SK-N-SH treated with all-trans-retinoic acid at 6 μM for 48 hours (cell line): ENCODE measurements around the gene CFAP74.
A peak's percentile ranks its signal among the peaks of the same experiment; 100 is the strongest.

Experiments
- ATAC-seq: fragments of 200-7000 bp; cut with Tn5 transposase; 3 replicates; pipeline ENCODE4 v1.9.1; 2020; ENCODE audit warnings: mild to moderate bottlenecking, moderate library complexity
- ARNTL ChIP-seq: fragments of 450-650 bp; formaldehyde crosslinking; IDR thresholded peaks from 2 replicates; pipeline ENCODE4 v1.5.0; 2020; ENCODE audit warnings: low read depth, mild to moderate bottlenecking, moderate library complexity, borderline replicate concordance
- BACH2 ChIP-seq: fragments of 250-450 bp; sonication (Bioruptor Pico); IDR thresholded peaks from 2 replicates; pipeline ENCODE4 v1.9.0; 2021; ENCODE audit warnings: mild to moderate bottlenecking, borderline replicate concordance
- CREB5 ChIP-seq: fragments of 250-450 bp; sonication (Bioruptor Pico); IDR thresholded peaks from 2 replicates; pipeline ENCODE4 v1.5.1; 2020; ENCODE audit warnings: low read depth, mild to moderate bottlenecking, moderate library complexity
- CSDC2 ChIP-seq: fragments of 250-450 bp; sonication (Bioruptor Pico); IDR thresholded peaks from 2 replicates; pipeline ENCODE4 v1.5.0; 2020; ENCODE audit warnings: mild to moderate bottlenecking, moderate library complexity
- ESRRG ChIP-seq: fragments of 250-450 bp; sonication (Bioruptor Pico); IDR thresholded peaks from 2 replicates; pipeline ENCODE4 v1.6.1; 2021; ENCODE audit warnings: mild to moderate bottlenecking
- GLIS3 ChIP-seq: fragments of 250-450 bp; sonication (Bioruptor Pico); IDR thresholded peaks from 2 replicates; pipeline ENCODE4 v1.5.0; 2020; ENCODE audit warnings: mild to moderate bottlenecking, moderate library complexity
- ISL1 ChIP-seq: fragments of 250-450 bp; sonication (Bioruptor Pico); IDR thresholded peaks from 2 replicates; pipeline ENCODE4 v2.1.2; 2022; ENCODE audit warnings: mild to moderate bottlenecking, moderate library complexity
- OSR1 ChIP-seq: fragments of 250-450 bp; sonication (Bioruptor Pico); IDR thresholded peaks from 2 replicates; pipeline ENCODE4 v1.8.0; 2022; ENCODE audit warnings: moderate library complexity, mild to moderate bottlenecking, inconsistent platforms
- PATZ1 ChIP-seq: fragments of 250-450 bp; sonication (Bioruptor Pico); IDR thresholded peaks from 2 replicates; pipeline ENCODE4 v1.8.0; 2020; ENCODE audit warnings: mild to moderate bottlenecking, moderate library complexity, borderline replicate concordance
- PPARA ChIP-seq: fragments of 250-450 bp; sonication (Bioruptor Pico); IDR thresholded peaks from 2 replicates; pipeline ENCODE4 v1.5.0; 2020; ENCODE audit warnings: mild to moderate bottlenecking, borderline replicate concordance
- RARB ChIP-seq: fragments of 250-450 bp; sonication (Bioruptor Pico); IDR thresholded peaks from 2 replicates; pipeline ENCODE4 v1.8.0; 2021; ENCODE audit warnings: mild to moderate bottlenecking, moderate library complexity
- SNAI2 ChIP-seq: fragments of 250-450 bp; sonication (Bioruptor Pico); IDR thresholded peaks from 2 replicates; pipeline ENCODE4 v1.5.0; 2020; ENCODE audit warnings: mild to moderate bottlenecking, moderate library complexity
- TCF4 ChIP-seq: fragments of 250-450 bp; sonication (Bioruptor Pico); IDR thresholded peaks from 2 replicates; pipeline ENCODE4 v1.8.0; 2021; ENCODE audit warnings: mild to moderate bottlenecking, moderate library complexity, borderline replicate concordance
- TOX ChIP-seq: fragments of 250-450 bp; sonication (Bioruptor Pico); IDR thresholded peaks from 2 replicates; pipeline ENCODE4 v1.8.0; 2021; ENCODE audit warnings: mild to moderate bottlenecking, moderate library complexity, borderline replicate concordance
- TSHZ2 ChIP-seq: fragments of 250-450 bp; sonication (Bioruptor Pico); IDR thresholded peaks from 2 replicates; pipeline ENCODE4 v1.5.0; 2020; ENCODE audit warnings: mild to moderate bottlenecking, moderate library complexity
- ZC3H10 ChIP-seq: fragments of 250-450 bp; sonication (Bioruptor Pico); IDR thresholded peaks from 2 replicates; pipeline ENCODE4 v1.5.1; 2021; ENCODE audit warnings: mild to moderate bottlenecking, moderate library complexity
- ZFP3 ChIP-seq: fragments of 250-450 bp; sonication (Bioruptor Pico); IDR thresholded peaks from 2 replicates; pipeline ENCODE4 v1.5.0; 2020; ENCODE audit warnings: mild to moderate bottlenecking, moderate library complexity
- ZFP30 ChIP-seq: fragments of 450-650 bp; formaldehyde crosslinking; IDR thresholded peaks from 2 replicates; pipeline ENCODE4 v1.5.0; 2022; ENCODE audit warnings: mild to moderate bottlenecking, moderate library complexity
- ZNF565 ChIP-seq: fragments of 450-650 bp; formaldehyde crosslinking; conservative IDR thresholded peaks from 2 replicates; pipeline ENCODE4 v1.5.0; 2020; ENCODE audit warnings: low read depth, mild to moderate bottlenecking, moderate library complexity
- ZNF70 ChIP-seq: fragments of 450-650 bp; formaldehyde crosslinking; IDR thresholded peaks from 2 replicates; pipeline ENCODE4 v1.5.0; 2020; ENCODE audit warnings: mild to moderate bottlenecking, moderate library complexity
- ZNF8 ChIP-seq: fragments of 450-650 bp; formaldehyde crosslinking; IDR thresholded peaks from 2 replicates; pipeline ENCODE4 v1.5.0; 2020; ENCODE audit warnings: mild to moderate bottlenecking, moderate library complexity
- TF ChIP-seq, protein P1 (sequence below): fragments of 250-450 bp; sonication (Bioruptor Pico); IDR thresholded peaks from 2 replicates; pipeline ENCODE4 v1.8.0; 2021; ENCODE audit warnings: low read depth, mild to moderate bottlenecking, moderate library complexity, borderline replicate concordance
- TF ChIP-seq, protein P2 (sequence below): fragments of 250-450 bp; sonication (Bioruptor Pico); IDR thresholded peaks from 2 replicates; pipeline ENCODE4 v1.5.1; 2021; ENCODE audit warnings: mild to moderate bottlenecking, moderate library complexity

Gene CFAP74

DNA sequence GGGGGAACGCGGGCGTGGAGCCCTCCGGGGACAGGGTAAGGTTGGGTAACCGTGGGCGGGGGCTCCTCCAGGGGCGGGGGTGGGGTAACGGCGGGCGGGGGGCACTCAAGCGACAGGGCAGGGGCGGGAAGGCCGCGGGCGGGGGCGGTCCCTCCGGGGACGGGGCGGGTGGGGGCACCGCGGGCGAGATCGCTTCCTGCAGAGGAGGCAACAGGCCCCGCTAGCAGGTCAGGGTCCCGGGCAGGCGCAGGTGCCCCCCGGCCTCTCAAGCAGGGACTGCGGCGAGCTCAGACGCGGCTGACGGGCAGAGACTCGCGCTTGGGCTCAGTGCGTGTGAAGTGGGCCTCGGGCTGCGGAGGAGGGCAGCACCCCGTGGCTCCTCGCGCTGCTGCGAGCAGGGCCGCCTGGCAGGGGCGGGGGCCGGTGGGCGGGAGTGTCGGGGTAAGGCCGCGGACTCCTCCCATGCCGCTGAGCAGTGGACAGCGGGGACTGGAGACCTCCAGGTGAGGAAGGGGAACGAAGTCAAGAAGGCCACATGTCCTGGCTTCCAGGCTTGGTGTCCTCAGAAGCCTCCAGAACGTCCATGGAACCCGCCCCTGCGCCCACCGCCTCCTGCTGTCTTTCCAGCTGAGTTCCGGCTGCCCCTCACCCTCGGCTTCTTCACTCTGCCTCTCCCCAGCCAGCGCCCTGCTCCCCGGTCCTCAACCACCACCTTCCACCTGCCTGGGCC is 112.1 kb downstream of the CFAP74 start:
- peak; percentile 85 for ATAC-seq

DNA sequence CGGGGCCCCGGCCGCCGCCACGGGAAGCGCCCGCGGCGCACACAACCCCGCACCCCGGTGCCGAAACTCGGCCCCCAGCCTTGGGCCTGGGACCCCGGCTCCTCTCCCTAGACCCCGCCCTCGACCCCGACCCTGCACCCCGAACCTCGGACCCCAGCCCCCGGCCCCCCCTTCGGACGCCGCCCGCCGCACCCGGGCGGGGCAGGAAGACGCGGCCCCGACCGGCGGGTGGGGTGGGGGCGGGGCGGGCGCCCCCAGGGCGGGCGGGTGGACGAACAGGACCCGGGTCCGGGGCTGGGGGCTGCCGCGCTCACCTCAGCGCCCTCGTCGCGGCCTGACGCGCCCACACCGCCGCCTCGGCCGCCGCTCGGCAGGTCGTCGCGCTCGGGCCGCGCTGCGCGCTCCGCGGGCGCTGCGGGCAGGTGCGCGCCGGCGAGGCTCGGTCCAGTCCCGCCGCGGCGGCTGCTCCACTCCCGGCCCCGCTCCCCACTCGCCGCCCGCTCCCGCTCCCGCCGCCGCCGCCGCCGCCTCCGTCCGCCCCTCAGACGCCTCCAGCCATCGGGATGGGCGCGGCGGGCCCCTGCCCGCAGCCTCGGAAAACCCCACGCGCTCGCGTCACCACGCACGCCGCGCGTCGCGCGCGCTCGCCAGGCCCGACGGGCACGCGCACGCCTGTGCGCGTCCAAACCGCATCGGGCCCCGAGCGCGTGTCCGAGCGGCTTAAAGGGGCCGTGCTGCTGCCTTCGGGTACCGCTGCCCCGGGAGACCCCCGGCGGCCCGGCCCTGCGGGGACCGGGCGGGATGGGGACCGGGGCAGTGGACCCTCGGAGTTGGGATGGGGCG is 112.9 kb downstream of the CFAP74 start, which contains the start of gene GNB1:
TSS of gene GNB1 (minus strand) at position 582 of the 843 bp plus-strand sequence. CDS start 65,634 bp downstream, outside the sequence.
- TF ChIP-seq TCF4 (CRISPR knock-in tag) = no peak
- TF ChIP-seq, protein P1, sequence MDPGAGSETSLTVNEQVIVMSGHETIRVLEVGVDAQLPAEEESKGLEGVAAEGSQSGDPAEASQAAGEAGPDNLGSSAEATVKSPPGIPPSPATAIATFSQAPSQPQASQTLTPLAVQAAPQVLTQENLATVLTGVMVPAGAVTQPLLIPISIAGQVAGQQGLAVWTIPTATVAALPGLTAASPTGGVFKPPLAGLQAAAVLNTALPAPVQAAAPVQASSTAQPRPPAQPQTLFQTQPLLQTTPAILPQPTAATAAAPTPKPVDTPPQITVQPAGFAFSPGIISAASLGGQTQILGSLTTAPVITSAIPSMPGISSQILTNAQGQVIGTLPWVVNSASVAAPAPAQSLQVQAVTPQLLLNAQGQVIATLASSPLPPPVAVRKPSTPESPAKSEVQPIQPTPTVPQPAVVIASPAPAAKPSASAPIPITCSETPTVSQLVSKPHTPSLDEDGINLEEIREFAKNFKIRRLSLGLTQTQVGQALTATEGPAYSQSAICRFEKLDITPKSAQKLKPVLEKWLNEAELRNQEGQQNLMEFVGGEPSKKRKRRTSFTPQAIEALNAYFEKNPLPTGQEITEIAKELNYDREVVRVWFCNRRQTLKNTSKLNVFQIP (CRISPR knock-in tag) = no peak
- no peak for TF ChIP-seq OSR1 (CRISPR knock-in tag)
- no peak for TF ChIP-seq RARB (CRISPR knock-in tag)
- no peak for TF ChIP-seq PATZ1 (CRISPR knock-in tag)
- TF ChIP-seq ZNF565 (CRISPR knock-in tag) = no peak
- TF ChIP-seq ARNTL (CRISPR knock-in tag) = no peak
- peak; percentile 93 for TF ChIP-seq TSHZ2
- no peak for TF ChIP-seq ZC3H10 (CRISPR knock-in tag)
- no peak for TF ChIP-seq GLIS3
- TF ChIP-seq ZNF8 (CRISPR knock-in tag) = no peak
- TF ChIP-seq PPARA (CRISPR knock-in tag) = no peak
- TF ChIP-seq ZNF70 = no peak
- no peak for TF ChIP-seq ESRRG (CRISPR knock-in tag)
- no peak for TF ChIP-seq CREB5 (CRISPR knock-in tag)
- TF ChIP-seq TOX = no peak
- peak; percentile 94 for TF ChIP-seq CSDC2 (CRISPR knock-in tag)
- TF ChIP-seq, protein P2, sequence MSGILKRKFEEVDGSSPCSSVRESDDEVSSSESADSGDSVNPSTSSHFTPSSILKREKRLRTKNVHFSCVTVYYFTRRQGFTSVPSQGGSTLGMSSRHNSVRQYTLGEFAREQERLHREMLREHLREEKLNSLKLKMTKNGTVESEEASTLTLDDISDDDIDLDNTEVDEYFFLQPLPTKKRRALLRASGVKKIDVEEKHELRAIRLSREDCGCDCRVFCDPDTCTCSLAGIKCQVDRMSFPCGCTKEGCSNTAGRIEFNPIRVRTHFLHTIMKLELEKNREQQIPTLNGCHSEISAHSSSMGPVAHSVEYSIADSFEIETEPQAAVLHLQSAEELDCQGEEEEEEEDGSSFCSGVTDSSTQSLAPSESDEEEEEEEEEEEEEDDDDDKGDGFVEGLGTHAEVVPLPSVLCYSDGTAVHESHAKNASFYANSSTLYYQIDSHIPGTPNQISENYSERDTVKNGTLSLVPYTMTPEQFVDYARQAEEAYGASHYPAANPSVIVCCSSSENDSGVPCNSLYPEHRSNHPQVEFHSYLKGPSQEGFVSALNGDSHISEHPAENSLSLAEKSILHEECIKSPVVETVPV (CRISPR knock-in tag) = no peak
- no peak for TF ChIP-seq ZFP30 (CRISPR knock-in tag)
- peak; percentile 90 for TF ChIP-seq SNAI2 (CRISPR knock-in tag)
- TF ChIP-seq ISL1 (CRISPR knock-in tag) = no peak
- TF ChIP-seq BACH2 (CRISPR knock-in tag) = 0 out of 2 replicates have a peak, but pooled peaks have one; percentile 51
- peak; percentile 79; the same call in 1 of the 2 replicates for TF ChIP-seq ZFP3 (CRISPR knock-in tag)
- ATAC-seq = peak; percentile 65

More for the DNA sequence above, 112.1 kb downstream of the CFAP74 start:
- TF ChIP-seq ARNTL (CRISPR knock-in tag) (no peak), BACH2 (CRISPR knock-in tag) (no peak), ZFP3 (CRISPR knock-in tag) (no peak), SNAI2 (CRISPR knock-in tag) (no peak), ZNF70 (no peak)
- TF ChIP-seq, protein P1 (CRISPR knock-in tag) = no peak
- TF ChIP-seq, all 23 proteins: peak for 0
